ENCODE results near the gene CALHM2.

CALHM2 gene

GRCh38 chr10:103445366-103445765 is 6.8 kb downstream of the CALHM2 start:
- Histone ChIP-seq H3K36me3 (ENCODE audit: control insufficient read depth in 4 of 4, insufficient read depth in 4 of 4, low read length in 3 of 4) (peaks cover 16 to 93% (median 76%) of the 10 kb centered on the region in 4 experiments), H3K4me3 (ENCODE audit: control insufficient read depth in 1 of 7, extremely low read depth in 1 of 7, insufficient read depth in 4 of 7, low read depth in 2 of 7, low read length in 6 of 7) (no peak overlapping the region), H3K4me1 (ENCODE audit: control extremely low read depth in 1 of 4, control insufficient read depth in 4 of 4, insufficient read depth in 4 of 4, low read length in 3 of 4) (peaks cover 0 to 12% (median 6%) of the 10 kb centered on the region in 4 experiments), H3K27ac (ENCODE audit: insufficient read depth in 1 of 2, low read depth in 1 of 2, low read length in 2 of 2, poor library complexity in 1 of 2, severe bottlenecking in 2 of 2) (no peak overlapping the region), H3K9me3 (ENCODE audit: control extremely low read depth in 1 of 5, control insufficient read depth in 4 of 5, insufficient read depth in 2 of 5, low read depth in 1 of 5, low read length in 4 of 5) (no peaks in the 10 kb centered on the region), H3K27me3 (replicated peaks in 2 of 5; ENCODE audit: control insufficient read depth in 4 of 5, insufficient read depth in 5 of 5, low read length in 4 of 5) (no peaks in the 10 kb centered on the region)
- WGBS (ENCODE audit: insufficient coverage), result 94% methylated on average over 8 of the region's 9 CpGs
- POLR2A ChIA-PET, result interaction anchor here (0.6 kb wide), 1 partner anchor 41 kb away, joined by 3 read pairs; no protein-coding TSS in a partner anchor
- CTCF ChIA-PET, result interaction anchor here (0.6 to 1.4 kb wide), 5 partner anchors 18 to 43 kb away, joined by 3 to 4 read pairs (median 3); no protein-coding TSS in a partner anchor
- DNase-seq, result no peak

- ChIA-PET POLR2A (no interaction called here), CTCF (interaction anchor here (0.9 to 1.0 kb wide), 2 partner anchors 33 to 42 kb away, joined by 3 read pairs; no protein-coding TSS in a partner anchor)
- no peak for DNase-seq
- Histone ChIP-seq H3K9me3 (ENCODE audit: control extremely low read depth in 1 of 5, control insufficient read depth in 4 of 5, insufficient read depth in 2 of 5, low read depth in 1 of 5, low read length in 4 of 5) (no peaks in the 10 kb centered on the region), H3K4me1 (ENCODE audit: control extremely low read depth in 1 of 4, control insufficient read depth in 4 of 4, insufficient read depth in 4 of 4, low read length in 3 of 4) (peaks cover 0 to 4% (median 0%) of the 10 kb centered on the region in 4 experiments), H3K27me3 (replicated peaks in 2 of 5; ENCODE audit: control insufficient read depth in 4 of 5, insufficient read depth in 5 of 5, low read length in 4 of 5) (no peaks in the 10 kb centered on the region), H3K4me3 (ENCODE audit: control insufficient read depth in 1 of 7, extremely low read depth in 1 of 7, insufficient read depth in 4 of 7, low read depth in 2 of 7, low read length in 6 of 7) (no peak overlapping the region), H3K36me3 (ENCODE audit: control insufficient read depth in 4 of 4, insufficient read depth in 4 of 4, low read length in 3 of 4) (peaks cover 20 to 93% (median 78%) of the 10 kb centered on the region in 4 experiments), H3K27ac (ENCODE audit: insufficient read depth in 1 of 2, low read depth in 1 of 2, low read length in 2 of 2, poor library complexity in 1 of 2, severe bottlenecking in 2 of 2) (no peak overlapping the region)
- WGBS (ENCODE audit: insufficient coverage), result 98% methylated on average over 10 of the region's 10 CpGs
Observed at GRCh38 chr10:103444478-103444877, 7.7 kb downstream of the CALHM2 start.

- no peak for DNase-seq
- CTCF ChIA-PET, result interaction anchor here (1.0 to 1.8 kb wide), 4 partner anchors 13 to 32 kb away, joined by 3 to 6 read pairs (median 3); no protein-coding TSS in a partner anchor
- POLR2A ChIA-PET, result no interaction called here
Observed at GRCh38 chr10:103443475-103444185, 8.5 kb downstream of the CALHM2 start.

GRCh38 chr10:103442031-103442461 is 10.1 kb downstream of the CALHM2 start:
- Histone ChIP-seq H3K36me3 (ENCODE audit: control insufficient read depth in 4 of 4, insufficient read depth in 4 of 4, low read length in 3 of 4) (peaks cover 23 to 97% (median 86%) of the 10 kb centered on the region in 4 experiments), H3K9me3 (ENCODE audit: control extremely low read depth in 1 of 5, control insufficient read depth in 4 of 5, insufficient read depth in 2 of 5, low read depth in 1 of 5, low read length in 4 of 5) (no peaks in the 10 kb centered on the region), H3K27ac (ENCODE audit: insufficient read depth in 1 of 2, low read depth in 1 of 2, low read length in 2 of 2, poor library complexity in 1 of 2, severe bottlenecking in 2 of 2) (no peak overlapping the region), H3K27me3 (replicated peaks in 2 of 5; ENCODE audit: control insufficient read depth in 4 of 5, insufficient read depth in 5 of 5, low read length in 4 of 5) (no peaks in the 10 kb centered on the region), H3K4me3 (ENCODE audit: control insufficient read depth in 1 of 7, extremely low read depth in 1 of 7, insufficient read depth in 4 of 7, low read depth in 2 of 7, low read length in 6 of 7) (no peak overlapping the region), H3K4me1 (ENCODE audit: control extremely low read depth in 1 of 4, control insufficient read depth in 4 of 4, insufficient read depth in 4 of 4, low read length in 3 of 4) (no peaks in the 10 kb centered on the region)
- ChIA-PET POLR2A (no interaction called here), CTCF (interaction anchor here (1.3 to 1.8 kb wide), 2 partner anchors 26 to 34 kb away, joined by 3 to 6 read pairs; no protein-coding TSS in a partner anchor)
- WGBS (ENCODE audit: insufficient coverage), result 91% methylated on average over 11 of the region's 13 CpGs
- DNase-seq, result no peak

More at GRCh38 chr10:103443475-103444185, 8.5 kb downstream of the CALHM2 start:
- Histone ChIP-seq H3K36me3 (ENCODE audit: control insufficient read depth in 4 of 4, insufficient read depth in 4 of 4, low read length in 3 of 4) (peaks cover 20 to 93% (median 80%) of the 10 kb centered on the region in 4 experiments), H3K27ac (ENCODE audit: insufficient read depth in 1 of 2, low read depth in 1 of 2, low read length in 2 of 2, poor library complexity in 1 of 2, severe bottlenecking in 2 of 2) (no peak overlapping the region), H3K27me3 (replicated peaks in 2 of 5; ENCODE audit: control insufficient read depth in 4 of 5, insufficient read depth in 5 of 5, low read length in 4 of 5) (no peaks in the 10 kb centered on the region), H3K4me1 (ENCODE audit: control extremely low read depth in 1 of 4, control insufficient read depth in 4 of 4, insufficient read depth in 4 of 4, low read length in 3 of 4) (no peaks in the 10 kb centered on the region), H3K4me3 (ENCODE audit: control insufficient read depth in 1 of 7, extremely low read depth in 1 of 7, insufficient read depth in 4 of 7, low read depth in 2 of 7, low read length in 6 of 7) (no peak overlapping the region), H3K9me3 (ENCODE audit: control extremely low read depth in 1 of 5, control insufficient read depth in 4 of 5, insufficient read depth in 2 of 5, low read depth in 1 of 5, low read length in 4 of 5) (no peaks in the 10 kb centered on the region)
- WGBS (ENCODE audit: insufficient coverage), result 94% methylated on average over 17 of the region's 23 CpGs

GRCh38 chr10:103441611-103442010 is 10.6 kb downstream of the CALHM2 start:
- CTCF ChIA-PET, result interaction anchor here (0.7 to 1.8 kb wide), 2 partner anchors 26 to 47 kb away, joined by 3 to 6 read pairs; no protein-coding TSS in a partner anchor
- H3K4me1 ChIP-seq (ENCODE audit: control extremely low read depth in 1 of 4, control insufficient read depth in 4 of 4, insufficient read depth in 4 of 4, low read length in 3 of 4), result no peaks in the 10 kb centered on the region
- peaks cover 23 to 97% (median 85%) of the 10 kb centered on the region in 4 experiments for H3K36me3 ChIP-seq (ENCODE audit: control insufficient read depth in 4 of 4, insufficient read depth in 4 of 4, low read length in 3 of 4)
- H3K27ac ChIP-seq (ENCODE audit: insufficient read depth in 1 of 2, low read depth in 1 of 2, low read length in 2 of 2, poor library complexity in 1 of 2, severe bottlenecking in 2 of 2), result no peak overlapping the region
- no peaks in the 10 kb centered on the region for H3K9me3 ChIP-seq (ENCODE audit: control extremely low read depth in 1 of 5, control insufficient read depth in 4 of 5, insufficient read depth in 2 of 5, low read depth in 1 of 5, low read length in 4 of 5)
- no peaks in the 10 kb centered on the region for H3K27me3 ChIP-seq (replicated peaks in 2 of 5; ENCODE audit: control insufficient read depth in 4 of 5, insufficient read depth in 5 of 5, low read length in 4 of 5)
- 86% methylated on average over 7 of the region's 8 CpGs for WGBS (ENCODE audit: insufficient coverage)
- no peak overlapping the region for H3K4me3 ChIP-seq (ENCODE audit: control insufficient read depth in 1 of 7, extremely low read depth in 1 of 7, insufficient read depth in 4 of 7, low read depth in 2 of 7, low read length in 6 of 7)
- DNase-seq, result no peak
- POLR2A ChIA-PET, result no interaction called here

GRCh38 chr10:103441206-103441605 is 11.0 kb downstream of the CALHM2 start:
- DNase-seq, result no peak
- Histone ChIP-seq H3K4me1 (ENCODE audit: control extremely low read depth in 1 of 4, control insufficient read depth in 4 of 4, insufficient read depth in 4 of 4, low read length in 3 of 4) (no peaks in the 10 kb centered on the region), H3K27me3 (replicated peaks in 2 of 5; ENCODE audit: control insufficient read depth in 4 of 5, insufficient read depth in 5 of 5, low read length in 4 of 5) (no peaks in the 10 kb centered on the region), H3K4me3 (ENCODE audit: control insufficient read depth in 1 of 7, extremely low read depth in 1 of 7, insufficient read depth in 4 of 7, low read depth in 2 of 7, low read length in 6 of 7) (no peak overlapping the region), H3K36me3 (ENCODE audit: control insufficient read depth in 4 of 4, insufficient read depth in 4 of 4, low read length in 3 of 4) (peaks cover 23 to 97% (median 85%) of the 10 kb centered on the region in 4 experiments), H3K9me3 (ENCODE audit: control extremely low read depth in 1 of 5, control insufficient read depth in 4 of 5, insufficient read depth in 2 of 5, low read depth in 1 of 5, low read length in 4 of 5) (no peaks in the 10 kb centered on the region), H3K27ac (ENCODE audit: insufficient read depth in 1 of 2, low read depth in 1 of 2, low read length in 2 of 2, poor library complexity in 1 of 2, severe bottlenecking in 2 of 2) (no peak overlapping the region)
- CTCF ChIA-PET, result interaction anchor here (0.7 to 0.8 kb wide), 2 partner anchors 36 to 47 kb away, joined by 3 read pairs; no protein-coding TSS in a partner anchor
- WGBS (ENCODE audit: insufficient coverage), result 95% methylated on average over 4 of the region's 8 CpGs
- POLR2A ChIA-PET, result no interaction called here

GRCh38 chr10:103440416-103440815 is 11.8 kb downstream of the CALHM2 start:
- Histone ChIP-seq H3K27ac (ENCODE audit: insufficient read depth in 1 of 2, low read depth in 1 of 2, low read length in 2 of 2, poor library complexity in 1 of 2, severe bottlenecking in 2 of 2) (no peak overlapping the region), H3K9me3 (ENCODE audit: control extremely low read depth in 1 of 5, control insufficient read depth in 4 of 5, insufficient read depth in 2 of 5, low read depth in 1 of 5, low read length in 4 of 5) (no peaks in the 10 kb centered on the region), H3K4me3 (ENCODE audit: control insufficient read depth in 1 of 7, extremely low read depth in 1 of 7, insufficient read depth in 4 of 7, low read depth in 2 of 7, low read length in 6 of 7) (no peak overlapping the region), H3K36me3 (ENCODE audit: control insufficient read depth in 4 of 4, insufficient read depth in 4 of 4, low read length in 3 of 4) (peaks cover 23 to 97% (median 80%) of the 10 kb centered on the region in 4 experiments), H3K27me3 (replicated peaks in 2 of 5; ENCODE audit: control insufficient read depth in 4 of 5, insufficient read depth in 5 of 5, low read length in 4 of 5) (no peaks in the 10 kb centered on the region), H3K4me1 (ENCODE audit: control extremely low read depth in 1 of 4, control insufficient read depth in 4 of 4, insufficient read depth in 4 of 4, low read length in 3 of 4) (no peaks in the 10 kb centered on the region)
- ChIA-PET POLR2A (no interaction called here), CTCF (interaction anchor here (0.8 to 1.4 kb wide), 2 partner anchors 24 to 36 kb away, joined by 3 to 6 read pairs; no protein-coding TSS in a partner anchor)
- WGBS (ENCODE audit: insufficient coverage), result 98% methylated on average over 14 of the region's 14 CpGs
- no peak for DNase-seq
